Activated naive CD8-positive, alpha-beta T cell treated with anti-CD3 and anti-CD28 coated beads for 36 hours (primary cell): ENCODE results near the gene PEX11A. TPM values are rescaled to one million over a fixed set of nuclear protein-coding genes. Genes with fewer than 3 reads are reported as not detected.
A peak's percentile ranks its signal among the peaks of the same experiment; 100 is the strongest.

Source experiments
- DNase-seq: peaks from one replicate; pipeline ENCODE4 v3.0.0; 2021
- H3K27ac Mint-ChIP-seq: one replicate; pipeline ENCODE4 v1.8.0; 2022; ENCODE audit warnings: mild to moderate bottlenecking, moderate library complexity, mixed read lengths
- H3K27me3 Mint-ChIP-seq: one replicate; pipeline ENCODE4 v1.8.0; 2022; ENCODE audit warnings: mild to moderate bottlenecking, mixed read lengths
- H3K36me3 Mint-ChIP-seq: one replicate; pipeline ENCODE4 v1.8.0; 2021; ENCODE audit warnings: mild to moderate bottlenecking, mixed read lengths
- H3K4me1 Mint-ChIP-seq: one replicate; pipeline ENCODE4 v1.8.0; 2021; ENCODE audit warnings: mixed read lengths
- H3K4me3 Mint-ChIP-seq: one replicate; pipeline ENCODE4 v1.8.0; 2022; ENCODE audit warnings: mild to moderate bottlenecking, moderate library complexity, mixed read lengths
- H3K9me3 Mint-ChIP-seq: one replicate; pipeline ENCODE4 v1.8.0; 2022; ENCODE audit warnings: mixed read lengths
- total RNA-seq, 2 experiments: library from RNA; stranded (reverse); gene quantifications; one replicate each; pipeline ENCODE4 v1.2.3, GENCODE V29; 2021

PEX11A gene
- total RNA-seq, 2 experiments from 2014 or later = 3.0 to 4.0 TPM

- DNase-seq = no peak
- H3K4me1 Mint-ChIP-seq = peaks cover 19% of the 10 kb centered on the region
- H3K27ac Mint-ChIP-seq = peak overlapping the region; percentile 15
- peak overlapping the region; percentile 78 for H3K4me3 Mint-ChIP-seq
- peaks cover 51% of the 10 kb centered on the region for H3K27me3 Mint-ChIP-seq
- no peaks in the 10 kb centered on the region for H3K9me3 Mint-ChIP-seq
- H3K36me3 Mint-ChIP-seq = peaks cover 3% of the 10 kb centered on the region
Observed at GRCh38 chr15:89654301-89654761, 36.2 kb downstream of the PEX11A start.

- Mint-ChIP-seq H3K27ac (no peak overlapping the region), H3K4me3 (no peak overlapping the region), H3K9me3 (no peaks in the 10 kb centered on the region), H3K4me1 (peaks cover 19% of the 10 kb centered on the region), H3K27me3 (peaks cover 46% of the 10 kb centered on the region), H3K36me3 (peaks cover 3% of the 10 kb centered on the region)
- no peak for DNase-seq
Observed at GRCh38 chr15:89653578-89653977, 37.0 kb downstream of the PEX11A start.

GRCh38 chr15:89652666-89653065 lies 37.9 kb downstream of the PEX11A start:
- no peak for DNase-seq
- Mint-ChIP-seq H3K27me3 (peaks cover 40% of the 10 kb centered on the region), H3K4me3 (no peak overlapping the region), H3K4me1 (peaks cover 19% of the 10 kb centered on the region), H3K9me3 (no peaks in the 10 kb centered on the region), H3K27ac (no peak overlapping the region), H3K36me3 (peaks cover 3% of the 10 kb centered on the region)

- no peak for DNase-seq
- no peaks in the 10 kb centered on the region for H3K9me3 Mint-ChIP-seq
Observed at GRCh38 chr15:89652131-89652530, 38.4 kb downstream of the PEX11A start.

GRCh38 chr15:89649716-89650115 lies 40.8 kb downstream of the PEX11A start:
- Mint-ChIP-seq H3K36me3 (peaks cover 3% of the 10 kb centered on the region), H3K4me1 (peaks cover 7% of the 10 kb centered on the region), H3K9me3 (no peaks in the 10 kb centered on the region), H3K27ac (no peak overlapping the region), H3K4me3 (no peak overlapping the region), H3K27me3 (peaks cover 26% of the 10 kb centered on the region)
- DNase-seq = no peak

More at GRCh38 chr15:89652131-89652530, 38.4 kb downstream of the PEX11A start:
- peaks cover 3% of the 10 kb centered on the region for H3K36me3 Mint-ChIP-seq
- H3K4me3 Mint-ChIP-seq = no peak overlapping the region
- H3K27ac Mint-ChIP-seq = no peak overlapping the region
- H3K27me3 Mint-ChIP-seq = peaks cover 37% of the 10 kb centered on the region
- peaks cover 19% of the 10 kb centered on the region for H3K4me1 Mint-ChIP-seq

GRCh38 chr15:89649013-89649625 lies 41.4 kb downstream of the PEX11A start:
- DNase-seq = no peak
- Mint-ChIP-seq H3K4me1 (peaks cover under 1% of the 10 kb centered on the region), H3K36me3 (no peaks in the 10 kb centered on the region), H3K9me3 (no peaks in the 10 kb centered on the region), H3K27ac (no peak overlapping the region), H3K27me3 (peaks cover 20% of the 10 kb centered on the region), H3K4me3 (no peak overlapping the region)

GRCh38 chr15:89648106-89649012 lies 42.2 kb downstream of the PEX11A start:
- H3K9me3 Mint-ChIP-seq = no peaks in the 10 kb centered on the region
- H3K4me1 Mint-ChIP-seq = no peaks in the 10 kb centered on the region
- no peak for DNase-seq
- no peaks in the 10 kb centered on the region for H3K36me3 Mint-ChIP-seq
- H3K27me3 Mint-ChIP-seq = peaks cover 13% of the 10 kb centered on the region
- no peak overlapping the region for H3K27ac Mint-ChIP-seq
- H3K4me3 Mint-ChIP-seq = no peak overlapping the region

DNA sequence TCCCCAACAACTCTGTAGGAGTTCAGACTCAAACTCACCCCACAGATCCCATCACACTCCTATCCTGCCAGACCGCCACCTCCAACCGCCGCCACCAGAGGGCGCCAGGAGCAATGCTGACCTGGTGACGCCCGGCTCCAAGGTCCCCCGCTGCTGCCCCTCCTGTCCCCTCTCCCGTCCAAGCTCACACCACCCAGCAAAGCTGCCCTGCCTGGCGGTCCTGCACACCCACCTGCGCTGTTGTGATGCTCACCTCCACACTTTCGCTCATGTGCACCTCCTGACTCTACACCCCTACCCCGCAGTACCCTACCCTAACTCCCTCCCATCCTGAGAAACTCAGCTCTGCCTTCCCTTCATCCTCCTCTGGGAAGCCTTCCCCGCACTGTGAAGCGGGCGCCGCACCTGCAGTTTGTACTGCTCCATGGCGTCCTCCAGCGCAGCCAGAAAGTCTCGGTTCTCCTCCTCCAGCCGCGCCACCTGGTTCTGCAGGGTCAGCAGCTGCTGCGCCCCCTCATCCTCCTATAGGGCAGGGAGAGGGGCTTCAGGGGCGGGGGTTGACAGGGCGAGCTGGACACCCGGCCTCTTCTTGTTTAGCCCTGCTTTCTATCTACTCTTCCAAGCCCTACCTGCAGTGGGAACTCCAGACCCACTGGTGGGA lies 43.2 kb downstream of the PEX11A start:
- H3K4me3 Mint-ChIP-seq = no peak overlapping the region
- peak; percentile 68 for DNase-seq

GRCh38 chr15:89646416-89647141 lies 44.0 kb downstream of the PEX11A start:
- H3K9me3 Mint-ChIP-seq = no peaks in the 10 kb centered on the region
- no peak overlapping the region for H3K27ac Mint-ChIP-seq
- DNase-seq = no peak
- H3K4me1 Mint-ChIP-seq = no peaks in the 10 kb centered on the region
- peaks cover 4% of the 10 kb centered on the region for H3K27me3 Mint-ChIP-seq
- no peaks in the 10 kb centered on the region for H3K36me3 Mint-ChIP-seq
- no peak overlapping the region for H3K4me3 Mint-ChIP-seq

More for the DNA sequence above, 43.2 kb downstream of the PEX11A start:
- Mint-ChIP-seq H3K27ac (no peak overlapping the region), H3K36me3 (no peaks in the 10 kb centered on the region), H3K9me3 (no peaks in the 10 kb centered on the region), H3K4me1 (no peaks in the 10 kb centered on the region), H3K27me3 (peaks cover 7% of the 10 kb centered on the region)

GRCh38 chr15:89645680-89646079 lies 44.9 kb downstream of the PEX11A start:
- no peak for DNase-seq
- Mint-ChIP-seq H3K4me1 (no peaks in the 10 kb centered on the region), H3K4me3 (no peak overlapping the region), H3K27me3 (peaks cover 4% of the 10 kb centered on the region), H3K9me3 (no peaks in the 10 kb centered on the region), H3K36me3 (no peaks in the 10 kb centered on the region), H3K27ac (no peak overlapping the region)

- no peaks in the 10 kb centered on the region for H3K4me1 Mint-ChIP-seq
- H3K9me3 Mint-ChIP-seq = no peaks in the 10 kb centered on the region
- H3K36me3 Mint-ChIP-seq = peaks cover 2% of the 10 kb centered on the region
- no peak for DNase-seq
- peaks cover 3% of the 10 kb centered on the region for H3K27me3 Mint-ChIP-seq
- H3K4me3 Mint-ChIP-seq = no peak overlapping the region
- H3K27ac Mint-ChIP-seq = no peak overlapping the region
Observed at GRCh38 chr15:89642106-89642505, 48.4 kb downstream of the PEX11A start.

GRCh38 chr15:89641053-89641452 lies 49.5 kb downstream of the PEX11A start:
- no peak overlapping the region for H3K27ac Mint-ChIP-seq
- DNase-seq = no peak
- H3K9me3 Mint-ChIP-seq = no peaks in the 10 kb centered on the region
- peaks cover 2% of the 10 kb centered on the region for H3K36me3 Mint-ChIP-seq
- no peak overlapping the region for H3K4me3 Mint-ChIP-seq
- no peaks in the 10 kb centered on the region for H3K4me1 Mint-ChIP-seq
- no peaks in the 10 kb centered on the region for H3K27me3 Mint-ChIP-seq

GRCh38 chr15:89640245-89640644 lies 50.3 kb downstream of the PEX11A start:
- Mint-ChIP-seq H3K4me1 (no peaks in the 10 kb centered on the region), H3K9me3 (peaks cover 2% of the 10 kb centered on the region), H3K27ac (no peak overlapping the region), H3K36me3 (peaks cover 6% of the 10 kb centered on the region), H3K27me3 (no peaks in the 10 kb centered on the region), H3K4me3 (no peak overlapping the region)
- no peak for DNase-seq

GRCh38 chr15:89633585-89633984 lies 57.0 kb downstream of the PEX11A start:
- H3K36me3 Mint-ChIP-seq = peaks cover 42% of the 10 kb centered on the region
- H3K4me1 Mint-ChIP-seq = peaks cover 5% of the 10 kb centered on the region
- no peaks in the 10 kb centered on the region for H3K27me3 Mint-ChIP-seq
- H3K9me3 Mint-ChIP-seq = peaks cover 3% of the 10 kb centered on the region
- no peak overlapping the region for H3K4me3 Mint-ChIP-seq
- DNase-seq = no peak
- no peak overlapping the region for H3K27ac Mint-ChIP-seq
